ENCODE measurements around the gene ASXL1.
A peak's percentile ranks its signal among the peaks of the same experiment; 100 is the strongest.

Gene ASXL1

GRCh38 chr20:32455171-32455900 is 97.2 kb downstream of the ASXL1 start:
- H3K27ac ChIP-seq, result peak overlapping the region; percentile 96
- DNase-seq, result no peak
- TF ChIP-seq, protein P1, sequence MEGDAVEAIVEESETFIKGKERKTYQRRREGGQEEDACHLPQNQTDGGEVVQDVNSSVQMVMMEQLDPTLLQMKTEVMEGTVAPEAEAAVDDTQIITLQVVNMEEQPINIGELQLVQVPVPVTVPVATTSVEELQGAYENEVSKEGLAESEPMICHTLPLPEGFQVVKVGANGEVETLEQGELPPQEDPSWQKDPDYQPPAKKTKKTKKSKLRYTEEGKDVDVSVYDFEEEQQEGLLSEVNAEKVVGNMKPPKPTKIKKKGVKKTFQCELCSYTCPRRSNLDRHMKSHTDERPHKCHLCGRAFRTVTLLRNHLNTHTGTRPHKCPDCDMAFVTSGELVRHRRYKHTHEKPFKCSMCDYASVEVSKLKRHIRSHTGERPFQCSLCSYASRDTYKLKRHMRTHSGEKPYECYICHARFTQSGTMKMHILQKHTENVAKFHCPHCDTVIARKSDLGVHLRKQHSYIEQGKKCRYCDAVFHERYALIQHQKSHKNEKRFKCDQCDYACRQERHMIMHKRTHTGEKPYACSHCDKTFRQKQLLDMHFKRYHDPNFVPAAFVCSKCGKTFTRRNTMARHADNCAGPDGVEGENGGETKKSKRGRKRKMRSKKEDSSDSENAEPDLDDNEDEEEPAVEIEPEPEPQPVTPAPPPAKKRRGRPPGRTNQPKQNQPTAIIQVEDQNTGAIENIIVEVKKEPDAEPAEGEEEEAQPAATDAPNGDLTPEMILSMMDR (IDR thresholded peaks at IDR 0.05; ENCODE audit: low read depth, low read length), result no peak
- no peaks in the 10 kb centered on the region for H3K9me3 ChIP-seq (ENCODE audit: severe bottlenecking)
- H3K36me3 ChIP-seq, result peaks cover 62% of the 10 kb centered on the region
- H3K27me3 ChIP-seq (ENCODE audit: insufficient read depth, low read depth, severe bottlenecking), result no peaks in the 10 kb centered on the region
- no peak overlapping the region for H3K4me3 ChIP-seq (ENCODE audit: low read depth, low read length)

GRCh38 chr20:32455901-32456701 is 98.0 kb downstream of the ASXL1 start:
- Histone ChIP-seq H3K4me3 (ENCODE audit: low read depth, low read length) (no peak overlapping the region), H3K36me3 (peaks cover 64% of the 10 kb centered on the region), H3K27me3 (ENCODE audit: insufficient read depth, low read depth, severe bottlenecking) (no peaks in the 10 kb centered on the region), H3K9me3 (ENCODE audit: severe bottlenecking) (no peaks in the 10 kb centered on the region), H3K27ac (peak overlapping the region; percentile 96)
- no peak for DNase-seq
- TF ChIP-seq, protein P1 (IDR thresholded peaks at IDR 0.05; ENCODE audit: low read depth, low read length), result no peak

GRCh38 chr20:32456869-32457478 is 98.8 kb downstream of the ASXL1 start:
- peak overlapping the region; percentile 40 for H3K4me3 ChIP-seq (ENCODE audit: low read depth, low read length)
- DNase-seq, result peak; percentile 91
- peaks cover 56% of the 10 kb centered on the region for H3K36me3 ChIP-seq
- peak overlapping the region; percentile 96 for H3K27ac ChIP-seq
- H3K27me3 ChIP-seq (ENCODE audit: insufficient read depth, low read depth, severe bottlenecking), result no peaks in the 10 kb centered on the region
- TF ChIP-seq, protein P1 (IDR thresholded peaks at IDR 0.05; ENCODE audit: low read depth, low read length), result peak; percentile 81
- H3K9me3 ChIP-seq (ENCODE audit: severe bottlenecking), result no peaks in the 10 kb centered on the region

DNA sequence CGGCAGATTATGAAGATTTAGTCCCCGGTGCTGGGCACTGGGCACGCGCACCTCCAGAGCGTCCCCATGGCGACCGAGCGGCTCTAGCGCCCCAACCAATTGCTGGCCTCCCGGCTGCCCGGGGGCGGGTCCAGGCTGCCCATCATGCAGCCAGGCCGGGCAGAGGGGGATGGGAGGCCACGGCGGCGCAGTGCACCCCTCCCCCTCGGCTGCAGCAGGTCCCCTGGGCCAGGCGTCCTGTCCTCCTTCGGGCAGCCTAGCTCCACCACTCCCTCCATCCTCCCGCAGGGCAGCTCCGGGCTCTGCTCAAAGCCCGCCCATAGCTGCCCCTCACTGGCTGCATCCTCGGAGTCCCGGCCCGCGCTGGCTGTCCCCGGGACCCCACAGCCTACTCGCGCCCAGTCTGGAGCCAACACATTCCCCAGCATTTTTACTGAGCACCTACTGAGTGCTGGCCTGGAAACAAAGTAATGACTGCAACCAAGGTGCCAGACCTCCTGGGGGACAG is 99.4 kb downstream of the ASXL1 start:
- Histone ChIP-seq H3K27me3 (ENCODE audit: insufficient read depth, low read depth, severe bottlenecking) (no peaks in the 10 kb centered on the region), H3K4me3 (ENCODE audit: low read depth, low read length) (peak overlapping the region; percentile 40), H3K27ac (peak overlapping the region; percentile 96), H3K36me3 (peaks cover 54% of the 10 kb centered on the region), H3K9me3 (ENCODE audit: severe bottlenecking) (no peaks in the 10 kb centered on the region)
- TF ChIP-seq, protein P1 (IDR thresholded peaks at IDR 0.05; ENCODE audit: low read depth, low read length), result no peak
- DNase-seq, result peak; percentile 96

- H3K4me3 ChIP-seq (ENCODE audit: low read depth, low read length), result peak overlapping the region; percentile 40
- TF ChIP-seq, protein P1 (IDR thresholded peaks at IDR 0.05; ENCODE audit: low read depth, low read length), result no peak
- H3K9me3 ChIP-seq (ENCODE audit: severe bottlenecking), result no peaks in the 10 kb centered on the region
- no peaks in the 10 kb centered on the region for H3K27me3 ChIP-seq (ENCODE audit: insufficient read depth, low read depth, severe bottlenecking)
- peak; percentile 36 for DNase-seq
- peaks cover 50% of the 10 kb centered on the region for H3K36me3 ChIP-seq
- peak overlapping the region; percentile 96 for H3K27ac ChIP-seq
These were observed 100.1 kb downstream of the ASXL1 start for GRCh38 chr20:32458061-32458836.

Data from WERI-Rb-1 (cell line).